SJCRH30 (cell line): ENCODE data around the gene GBX2. TPM values are rescaled to one million over a fixed set of nuclear protein-coding genes. Genes with fewer than 3 reads are reported as not detected.
A peak's percentile ranks its signal among the peaks of the same experiment; 100 is the strongest.

Experiments
- DNase-seq, 2 experiments: peaks; one replicate each; pipeline ENCODE4 v3.0.0-alpha.2; 2015 to 2020
- H3K27ac ChIP-seq: fragments of 250-450 bp; sonication (Bioruptor Pico); 2 replicates; pipeline ENCODE4 v1.5.1; 2020; ENCODE audit warnings: mild to moderate bottlenecking, moderate library complexity
- H3K27me3 ChIP-seq: fragments of 250-450 bp; sonication (Bioruptor Pico); 2 replicates; pipeline ENCODE4 v1.5.1; 2020; ENCODE audit warnings: mild to moderate bottlenecking, moderate library complexity
- H3K36me3 ChIP-seq: fragments of 250-450 bp; sonication (Bioruptor Pico); 2 replicates; pipeline ENCODE4 v1.5.1; 2020; ENCODE audit warnings: mild to moderate bottlenecking, moderate library complexity
- H3K4me1 ChIP-seq: fragments of 250-450 bp; sonication (Bioruptor Pico); 2 replicates; pipeline ENCODE4 v1.5.1; 2020; ENCODE audit warnings: mild to moderate bottlenecking, moderate library complexity
- H3K4me3 ChIP-seq: fragments of 250-450 bp; sonication (Bioruptor Pico); 2 replicates; pipeline ENCODE4 v1.5.1; 2020; ENCODE audit warnings: mild to moderate bottlenecking, moderate library complexity
- H3K9me3 ChIP-seq: fragments of 250-450 bp; sonication (Bioruptor Pico); replicated peaks from 2 replicates; pipeline ENCODE4 v1.5.1; 2020; ENCODE audit warnings: mild to moderate bottlenecking, moderate library complexity
- total RNA-seq: library from RNA; depleted of rRNA; stranded (reverse); fragments of >200 nt; shearing (Covaris generic); gene quantifications from 2 replicates; pipeline ENCODE4 v1.2.3, GENCODE V29; 2014

GBX2 gene
- total RNA-seq, 1 experiment from 2014 or later = 18.4 TPM

GRCh38 chr2:236128321-236128720 lies 39.9 kb downstream of the GBX2 start:
- Histone ChIP-seq H3K36me3 (peaks cover 8% of the 10 kb centered on the region; the same call in 1 of the 2 replicates), H3K27me3 (no peaks in the 10 kb centered on the region), H3K4me3 (no peak overlapping the region), H3K9me3 (no peaks in the 10 kb centered on the region), H3K27ac (no peak overlapping the region), H3K4me1 (peaks cover 22% of the 10 kb centered on the region)
- no peak for DNase-seq

- Histone ChIP-seq H3K9me3 (no peaks in the 10 kb centered on the region), H3K4me3 (no peak overlapping the region), H3K4me1 (peaks cover 22% of the 10 kb centered on the region)
Measured at GRCh38 chr2:236127010-236127409, 41.2 kb downstream of the GBX2 start.

GRCh38 chr2:236125541-236125940 lies 42.6 kb downstream of the GBX2 start:
- H3K4me1 ChIP-seq = peaks cover 13% of the 10 kb centered on the region
- no peaks in the 10 kb centered on the region for H3K9me3 ChIP-seq
- no peak overlapping the region for H3K27ac ChIP-seq
- H3K36me3 ChIP-seq = peaks cover 8% of the 10 kb centered on the region; the same call in 1 of the 2 replicates
- no peak overlapping the region for H3K4me3 ChIP-seq
- no peak for DNase-seq
- no peaks in the 10 kb centered on the region for H3K27me3 ChIP-seq

More at GRCh38 chr2:236127010-236127409, 41.2 kb downstream of the GBX2 start:
- H3K27ac ChIP-seq = no peak overlapping the region
- peaks cover 8% of the 10 kb centered on the region; the same call in 1 of the 2 replicates for H3K36me3 ChIP-seq
- no peak for DNase-seq
- H3K27me3 ChIP-seq = no peaks in the 10 kb centered on the region

DNA sequence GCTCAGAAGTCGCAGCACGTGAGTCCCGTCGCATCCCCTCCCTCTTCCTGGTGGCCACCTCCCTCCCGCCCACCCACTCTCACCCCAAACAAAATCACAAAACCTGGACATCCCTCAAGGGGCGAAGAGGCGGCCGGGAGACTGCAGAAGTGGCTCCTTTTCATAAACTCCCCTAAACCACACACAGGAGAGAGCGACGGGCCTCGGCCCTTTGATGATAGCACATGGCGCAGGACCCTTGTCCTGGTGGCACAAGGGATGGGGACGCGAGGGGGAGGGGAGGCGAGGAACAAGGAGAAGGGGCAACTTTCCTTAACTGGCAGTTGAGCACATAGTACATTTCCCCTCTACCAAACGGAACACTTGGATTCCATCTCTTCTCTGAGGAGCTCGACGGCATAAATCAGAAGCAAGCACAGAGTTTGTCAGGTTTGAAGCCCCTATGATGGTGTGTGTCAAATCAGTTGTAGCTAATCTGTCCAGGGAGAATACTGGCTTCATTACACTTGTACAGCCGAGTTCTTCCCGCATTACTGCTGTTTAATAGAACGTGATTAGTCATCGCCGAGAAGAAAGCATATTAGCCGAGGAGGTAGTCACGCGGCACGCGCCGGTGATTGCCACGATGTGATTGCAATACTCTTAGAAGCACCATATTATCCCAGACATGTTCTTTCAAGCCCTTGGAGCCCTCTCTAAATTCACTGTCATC lies 43.8 kb downstream of the GBX2 start:
- Histone ChIP-seq H3K4me3 (no peak overlapping the region), H3K9me3 (no peaks in the 10 kb centered on the region), H3K27ac (no peak overlapping the region), H3K27me3 (no peaks in the 10 kb centered on the region), H3K36me3 (peaks cover 8% of the 10 kb centered on the region; the same call in 1 of the 2 replicates), H3K4me1 (peaks cover under 1% of the 10 kb centered on the region; the same call in 1 of the 2 replicates)
- no peak for DNase-seq

GRCh38 chr2:236123716-236124115 lies 44.5 kb downstream of the GBX2 start:
- H3K36me3 ChIP-seq = peaks cover 8% of the 10 kb centered on the region; the same call in 1 of the 2 replicates
- no peaks in the 10 kb centered on the region for H3K9me3 ChIP-seq
- no peaks in the 10 kb centered on the region for H3K27me3 ChIP-seq
- DNase-seq = no peak
- H3K4me1 ChIP-seq = no peaks in the 10 kb centered on the region
- no peak overlapping the region for H3K27ac ChIP-seq
- H3K4me3 ChIP-seq = no peak overlapping the region

DNA sequence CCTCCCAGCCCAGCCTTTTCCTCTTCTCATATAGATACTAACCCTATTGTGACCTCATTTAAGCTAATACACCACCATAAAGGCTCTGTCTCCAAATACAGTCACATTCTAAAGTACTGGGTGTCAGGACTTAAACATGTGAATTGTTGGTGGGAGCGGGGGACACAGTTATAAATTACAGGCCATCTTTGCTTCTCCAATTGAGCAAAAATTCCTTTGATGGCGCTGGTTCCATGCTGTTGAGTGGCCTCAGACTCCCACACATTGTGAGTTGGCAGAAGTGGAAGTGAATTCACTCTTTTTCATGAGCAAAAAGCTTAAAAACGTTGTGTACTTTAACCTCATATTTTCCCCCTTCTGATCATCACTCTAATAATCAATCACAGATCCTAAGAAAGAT lies 46.0 kb downstream of the GBX2 start:
- DNase-seq = no peak
- peaks cover 8% of the 10 kb centered on the region; the same call in 1 of the 2 replicates for H3K4me1 ChIP-seq
- H3K27me3 ChIP-seq = no peaks in the 10 kb centered on the region
- peaks cover 8% of the 10 kb centered on the region; the same call in 1 of the 2 replicates for H3K36me3 ChIP-seq
- H3K27ac ChIP-seq = no peak overlapping the region
- no peak overlapping the region for H3K4me3 ChIP-seq
- no peaks in the 10 kb centered on the region for H3K9me3 ChIP-seq

GRCh38 chr2:236121546-236121945 lies 46.6 kb downstream of the GBX2 start:
- Histone ChIP-seq H3K4me3 (no peak overlapping the region), H3K4me1 (peaks cover 8% of the 10 kb centered on the region; the same call in 1 of the 2 replicates), H3K27me3 (no peaks in the 10 kb centered on the region), H3K9me3 (no peaks in the 10 kb centered on the region), H3K27ac (no peak overlapping the region), H3K36me3 (peaks cover 8% of the 10 kb centered on the region; the same call in 1 of the 2 replicates)
- DNase-seq = no peak

GRCh38 chr2:236120829-236121228 lies 47.4 kb downstream of the GBX2 start:
- Histone ChIP-seq H3K27me3 (no peaks in the 10 kb centered on the region), H3K4me3 (no peak overlapping the region), H3K4me1 (peaks cover 8% of the 10 kb centered on the region; the same call in 1 of the 2 replicates), H3K9me3 (no peaks in the 10 kb centered on the region), H3K36me3 (peaks cover 8% of the 10 kb centered on the region; the same call in 1 of the 2 replicates), H3K27ac (no peak overlapping the region)
- no peak for DNase-seq

GRCh38 chr2:236120141-236120601 lies 48.0 kb downstream of the GBX2 start:
- peaks cover 8% of the 10 kb centered on the region; the same call in 1 of the 2 replicates for H3K36me3 ChIP-seq
- H3K27ac ChIP-seq = no peak overlapping the region
- H3K9me3 ChIP-seq = no peaks in the 10 kb centered on the region

GRCh38 chr2:236119476-236119875 lies 48.7 kb downstream of the GBX2 start:
- Histone ChIP-seq H3K27ac (no peak overlapping the region), H3K9me3 (no peaks in the 10 kb centered on the region), H3K27me3 (no peaks in the 10 kb centered on the region), H3K4me1 (peaks cover 8% of the 10 kb centered on the region; the same call in 1 of the 2 replicates), H3K36me3 (peaks cover 3% of the 10 kb centered on the region; the same call in 1 of the 2 replicates), H3K4me3 (no peak overlapping the region)
- no peak for DNase-seq

More at GRCh38 chr2:236120141-236120601, 48.0 kb downstream of the GBX2 start:
- H3K4me3 ChIP-seq = no peak overlapping the region
- H3K27me3 ChIP-seq = no peaks in the 10 kb centered on the region
- H3K4me1 ChIP-seq = peaks cover 8% of the 10 kb centered on the region; the same call in 1 of the 2 replicates
- DNase-seq = peak; percentile 38 to 56

DNA sequence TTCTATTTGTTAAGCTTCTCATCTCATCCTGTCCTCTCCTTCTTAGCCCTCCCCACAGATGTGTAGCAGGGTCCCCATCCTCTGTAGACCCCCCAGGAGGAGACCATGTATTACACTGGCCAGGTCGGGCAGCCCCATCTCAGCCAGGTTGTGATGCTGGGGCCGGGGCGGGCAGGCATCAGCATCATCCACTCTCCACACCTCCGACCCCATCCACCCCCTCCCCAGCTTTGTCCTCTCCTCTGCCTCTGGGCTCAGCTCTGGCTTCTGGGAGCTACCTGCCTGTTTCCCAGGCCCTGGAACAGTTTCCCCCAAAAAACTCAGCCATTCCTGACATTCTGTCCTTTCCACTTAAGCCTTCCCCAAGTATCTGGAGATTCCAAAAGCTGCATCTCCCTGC lies 49.2 kb downstream of the GBX2 start:
- no peak for DNase-seq
- Histone ChIP-seq H3K9me3 (no peaks in the 10 kb centered on the region), H3K4me3 (no peak overlapping the region), H3K27ac (no peak overlapping the region), H3K4me1 (peaks cover 8% of the 10 kb centered on the region; the same call in 1 of the 2 replicates), H3K27me3 (no peaks in the 10 kb centered on the region), H3K36me3 (no peaks in the 10 kb centered on the region)

DNA sequence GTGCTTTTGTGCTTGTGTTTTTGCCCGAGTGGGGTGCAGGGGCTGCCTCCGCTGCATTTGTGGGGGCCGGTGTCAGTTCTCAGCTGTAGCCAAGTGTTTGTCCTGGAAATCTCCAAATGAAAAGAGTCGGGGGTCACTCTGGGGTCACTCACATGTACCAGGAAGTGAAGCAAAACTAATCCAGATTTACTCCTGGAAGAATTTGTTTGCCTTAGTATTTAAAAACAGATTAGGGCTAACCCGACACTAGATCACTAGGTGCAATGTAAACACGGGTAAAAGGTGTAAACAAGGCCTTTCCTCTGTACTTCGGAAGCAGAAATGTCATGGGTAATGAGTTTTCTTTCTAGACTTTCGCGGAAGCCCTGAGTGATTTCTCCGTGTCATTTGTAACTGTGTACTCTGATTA lies 50.3 kb downstream of the GBX2 start:
- Histone ChIP-seq H3K27me3 (no peaks in the 10 kb centered on the region), H3K9me3 (no peaks in the 10 kb centered on the region), H3K4me1 (peaks cover 8% of the 10 kb centered on the region; the same call in 1 of the 2 replicates), H3K4me3 (no peak overlapping the region), H3K36me3 (no peaks in the 10 kb centered on the region), H3K27ac (no peak overlapping the region)
- peak in 1 of 2 experiments; percentile 46 for DNase-seq

DNA sequence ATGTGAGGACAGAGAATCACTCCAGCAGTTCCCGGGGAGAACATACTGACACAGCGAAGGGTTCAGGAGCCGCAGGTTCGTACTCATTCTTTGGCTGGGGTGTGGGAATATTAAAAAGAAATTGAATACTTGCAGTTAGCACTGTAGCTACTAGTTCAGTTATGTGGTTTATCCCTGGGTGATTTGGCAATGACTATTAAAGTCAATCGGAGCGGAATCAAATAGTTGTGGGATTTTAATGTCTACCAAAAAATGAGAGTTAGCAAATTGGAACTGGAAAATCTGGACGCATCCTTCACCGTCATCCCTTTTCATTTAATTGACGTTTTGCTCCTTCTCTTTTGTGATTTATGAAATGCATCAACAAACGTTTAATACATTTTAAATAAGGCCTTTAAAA lies 50.8 kb downstream of the GBX2 start:
- H3K27me3 ChIP-seq = no peaks in the 10 kb centered on the region
- no peak overlapping the region for H3K4me3 ChIP-seq
- no peak for DNase-seq
- no peak overlapping the region for H3K27ac ChIP-seq
- H3K36me3 ChIP-seq = no peaks in the 10 kb centered on the region
- H3K4me1 ChIP-seq = peaks cover 8% of the 10 kb centered on the region; the same call in 1 of the 2 replicates
- no peaks in the 10 kb centered on the region for H3K9me3 ChIP-seq
